Activated CD8-positive, alpha-beta T cell treated with anti-CD3 and anti-CD28 coated beads for 36 hours (primary cell): ENCODE results near the gene GRM8. TPM values are rescaled to one million over a fixed set of nuclear protein-coding genes. Genes with fewer than 3 reads are reported as not detected.

Experiments
- ATAC-seq: fragments of 200-7000 bp; cut with Tn5 transposase; one replicate; pipeline ENCODE4 v1.10.0; 2021; ENCODE audit warnings: mild to moderate bottlenecking, moderate library complexity
- CTCF ChIA-PET: fragments of 350-600 bp; sonication (Branson Sonifier 250); formaldehyde crosslinking; loops from one replicate; lab custom pipeline; 2021; ENCODE audit warnings: antibody characterized with exemption; lab: Charles Lee
- POLR2A ChIA-PET: fragments of 350-600 bp; sonication (Branson Sonifier 250); formaldehyde crosslinking; loops from one replicate; lab custom pipeline; 2021; ENCODE audit warnings: antibody characterized with exemption; lab: Charles Lee
- DNase-seq: peaks from one replicate; pipeline ENCODE4 v3.0.0-alpha.2; 2020
- H3K27ac Mint-ChIP-seq: one replicate; pipeline ENCODE4 v1.8.0; 2021; ENCODE audit warnings: mild to moderate bottlenecking, mixed read lengths
- H3K27me3 Mint-ChIP-seq: one replicate; pipeline ENCODE4 v1.8.0; 2021; ENCODE audit warnings: mixed read lengths
- H3K36me3 Mint-ChIP-seq: one replicate; pipeline ENCODE4 v1.8.0; 2021; ENCODE audit warnings: low read depth, mixed read lengths
- H3K4me1 Mint-ChIP-seq: one replicate; pipeline ENCODE4 v1.8.0; 2021; ENCODE audit warnings: low read depth, mixed read lengths
- H3K4me3 Mint-ChIP-seq: one replicate; pipeline ENCODE4 v1.8.0; 2021; ENCODE audit warnings: mild to moderate bottlenecking, moderate library complexity, mixed read lengths
- H3K9me3 Mint-ChIP-seq: one replicate; pipeline ENCODE4 v1.8.0; 2021; ENCODE audit warnings: mixed read lengths
- CTCF ChIP-seq: fragments of 200-600 bp; IDR thresholded peaks from one replicate; pipeline ENCODE4 v1.8.0; 2022; ENCODE audit warnings: antibody characterized with exemption, mild to moderate bottlenecking
- intact Hi-C: fragments of 100-400 bp; cut with micrococcal nuclease; formaldehyde crosslinking; loops from one replicate; pipeline ENCODE4 v1.10.0; 2022
- total RNA-seq, 2 experiments: library from RNA; stranded (reverse); gene quantifications; one replicate each; pipeline ENCODE4 v1.2.3, GENCODE V29; 2021

GRM8 gene
- total RNA-seq, 2 experiments from 2014 or later: not detected

GRCh38 chr7:126667742-126668366 is 584.9 kb downstream of the GRM8 start:
- intact Hi-C loops: no loop called here
- Mint-ChIP-seq H3K27me3 (no peaks in the 10 kb centered on the region), H3K27ac (no peak overlapping the region), H3K36me3 (no peaks in the 10 kb centered on the region), H3K9me3 (no peaks in the 10 kb centered on the region), H3K4me3 (no peak overlapping the region), H3K4me1 (no peaks in the 10 kb centered on the region)
- ATAC-seq (no peak), DNase-seq (no peak)
- POLR2A ChIA-PET: no interaction called here
- CTCF ChIA-PET: no interaction called here
- no peak for TF ChIP-seq CTCF

- DNase-seq (no peak), ATAC-seq (no peak)
- Mint-ChIP-seq H3K4me1 (no peaks in the 10 kb centered on the region), H3K9me3 (no peaks in the 10 kb centered on the region), H3K27me3 (no peaks in the 10 kb centered on the region), H3K27ac (no peak overlapping the region), H3K36me3 (no peaks in the 10 kb centered on the region), H3K4me3 (no peak overlapping the region)
- ChIA-PET CTCF (no interaction called here), POLR2A (no interaction called here)
- intact Hi-C loops: no loop called here
- no peak for TF ChIP-seq CTCF
Measured at GRCh38 chr7:126662856-126663255, 589.9 kb downstream of the GRM8 start.

- H3K27me3 Mint-ChIP-seq: no peaks in the 10 kb centered on the region
- no peaks in the 10 kb centered on the region for H3K9me3 Mint-ChIP-seq
- ChIA-PET CTCF (interaction anchor here (1.4 kb wide), 1 partner anchor 12 kb away, joined by 4 read pairs; no protein-coding TSS in a partner anchor), POLR2A (no interaction called here)
- ATAC-seq (no peak), DNase-seq (no peak)
- intact Hi-C loops: no loop called here
- no peak overlapping the region for H3K4me3 Mint-ChIP-seq
- no peak for TF ChIP-seq CTCF
- no peaks in the 10 kb centered on the region for H3K4me1 Mint-ChIP-seq
- no peak overlapping the region for H3K27ac Mint-ChIP-seq
- H3K36me3 Mint-ChIP-seq: no peaks in the 10 kb centered on the region
Measured at GRCh38 chr7:126659124-126659523, 593.6 kb downstream of the GRM8 start.

- Mint-ChIP-seq H3K27me3 (no peaks in the 10 kb centered on the region), H3K36me3 (no peaks in the 10 kb centered on the region), H3K4me1 (no peaks in the 10 kb centered on the region), H3K27ac (no peak overlapping the region), H3K9me3 (no peaks in the 10 kb centered on the region), H3K4me3 (no peak overlapping the region)
- no peak for ATAC-seq
- ChIA-PET POLR2A (no interaction called here), CTCF (interaction anchor here (1.4 kb wide), 1 partner anchor 11 kb away, joined by 4 read pairs; no protein-coding TSS in a partner anchor)
- DNase-seq: no peak
- intact Hi-C loops: no loop called here
- no peak for TF ChIP-seq CTCF
Measured at GRCh38 chr7:126658684-126659083, 594.1 kb downstream of the GRM8 start.

GRCh38 chr7:126657599-126658358 is 595.0 kb downstream of the GRM8 start:
- intact Hi-C loops: no loop called here
- CTCF ChIA-PET: no interaction called here
- POLR2A ChIA-PET: no interaction called here
- ATAC-seq: no peak
- Mint-ChIP-seq H3K9me3 (no peaks in the 10 kb centered on the region), H3K36me3 (no peaks in the 10 kb centered on the region), H3K27ac (no peak overlapping the region), H3K4me3 (no peak overlapping the region), H3K27me3 (no peaks in the 10 kb centered on the region), H3K4me1 (no peaks in the 10 kb centered on the region)
- TF ChIP-seq CTCF: no peak
- no peak for DNase-seq
